Activated CD4-positive, alpha-beta T cell treated with anti-CD3 and anti-CD28 coated beads for 1 hour (primary cell): ENCODE measurements around the gene PLIN4.
A peak's percentile ranks its signal among the peaks of the same experiment; 100 is the strongest.

Experiments used
- DNase-seq: peaks from one replicate; pipeline ENCODE4 v3.0.0-alpha.2; 2020

The PLIN4 gene

DNA sequence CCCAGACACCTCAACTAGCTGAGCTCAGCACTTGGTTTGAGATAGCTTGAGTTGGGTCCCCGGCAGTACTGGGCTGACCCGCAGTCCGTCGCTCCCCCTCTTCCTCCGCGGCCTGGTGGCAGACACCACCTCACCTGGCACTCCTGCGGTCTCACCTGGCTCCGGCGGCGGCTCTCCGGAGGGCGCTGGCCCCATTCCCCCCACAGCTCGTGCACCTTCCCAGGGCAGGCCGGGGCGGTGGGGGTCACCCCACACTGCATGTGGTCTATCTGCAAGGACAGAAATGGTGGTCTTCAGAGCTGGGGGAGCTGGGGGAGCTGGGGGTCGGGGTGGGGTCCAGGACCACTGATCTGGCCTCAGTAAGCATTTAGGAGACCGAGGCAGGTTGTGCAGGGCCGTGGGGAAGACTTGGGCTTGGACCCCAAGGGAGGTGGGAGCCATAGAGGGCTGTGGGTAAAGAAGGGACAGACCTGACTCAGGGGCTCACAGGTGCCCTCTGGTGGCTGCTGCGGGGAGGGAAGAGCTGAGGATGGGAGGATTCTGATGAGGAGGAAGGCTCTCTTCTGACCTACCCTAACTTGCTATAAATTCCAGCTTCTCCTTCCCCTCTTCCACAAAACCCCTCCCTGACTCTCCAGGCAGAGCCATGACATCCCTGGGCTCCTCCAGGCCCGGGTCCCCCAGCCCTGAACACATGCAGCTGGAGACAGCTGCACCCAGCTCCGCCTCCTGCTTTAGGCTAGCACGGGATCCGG is 6.7 kb upstream of the PLIN4 start:
- DNase-seq: peak; percentile 50

DNA sequence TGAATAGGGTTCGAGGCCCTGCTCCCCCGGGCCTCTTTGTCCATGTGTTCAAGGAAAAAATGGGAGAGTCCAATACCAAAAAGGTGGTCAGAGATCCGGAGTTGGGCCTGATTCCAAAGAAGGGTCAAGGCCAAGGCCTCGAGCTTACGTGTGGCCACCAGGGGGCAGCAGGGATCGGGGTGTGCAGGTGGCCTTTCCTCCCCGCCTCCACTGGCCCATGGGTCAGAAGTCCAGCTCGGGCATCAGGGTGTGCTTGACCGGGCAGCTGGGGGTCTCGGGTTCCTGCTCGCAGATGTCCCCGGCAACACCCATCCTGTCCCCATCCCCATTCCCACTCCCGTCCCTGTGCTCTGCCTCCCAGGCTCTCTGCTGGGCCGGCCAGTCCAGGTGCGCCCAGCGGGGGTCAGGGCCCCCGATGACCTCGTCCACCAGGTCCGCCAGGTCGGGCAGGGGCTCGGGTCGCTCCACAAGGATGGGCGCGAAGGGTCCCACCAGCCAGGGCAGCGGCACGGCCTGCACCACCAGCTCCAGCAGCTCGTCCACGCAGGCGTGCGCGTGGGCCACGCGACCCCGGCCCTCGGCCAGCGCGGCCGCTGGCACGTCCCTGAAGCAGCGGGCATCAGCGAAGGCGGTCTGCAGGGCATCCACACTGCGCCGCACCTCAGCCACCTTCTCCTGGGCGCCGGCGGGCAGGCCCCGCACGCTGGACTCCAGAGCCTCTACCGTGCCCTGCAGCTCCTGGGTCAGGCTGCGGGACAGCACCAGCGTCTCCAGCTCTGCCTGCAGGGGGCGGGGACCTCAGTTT is 5.2 kb upstream of the PLIN4 start:
- no peak for DNase-seq

DNA sequence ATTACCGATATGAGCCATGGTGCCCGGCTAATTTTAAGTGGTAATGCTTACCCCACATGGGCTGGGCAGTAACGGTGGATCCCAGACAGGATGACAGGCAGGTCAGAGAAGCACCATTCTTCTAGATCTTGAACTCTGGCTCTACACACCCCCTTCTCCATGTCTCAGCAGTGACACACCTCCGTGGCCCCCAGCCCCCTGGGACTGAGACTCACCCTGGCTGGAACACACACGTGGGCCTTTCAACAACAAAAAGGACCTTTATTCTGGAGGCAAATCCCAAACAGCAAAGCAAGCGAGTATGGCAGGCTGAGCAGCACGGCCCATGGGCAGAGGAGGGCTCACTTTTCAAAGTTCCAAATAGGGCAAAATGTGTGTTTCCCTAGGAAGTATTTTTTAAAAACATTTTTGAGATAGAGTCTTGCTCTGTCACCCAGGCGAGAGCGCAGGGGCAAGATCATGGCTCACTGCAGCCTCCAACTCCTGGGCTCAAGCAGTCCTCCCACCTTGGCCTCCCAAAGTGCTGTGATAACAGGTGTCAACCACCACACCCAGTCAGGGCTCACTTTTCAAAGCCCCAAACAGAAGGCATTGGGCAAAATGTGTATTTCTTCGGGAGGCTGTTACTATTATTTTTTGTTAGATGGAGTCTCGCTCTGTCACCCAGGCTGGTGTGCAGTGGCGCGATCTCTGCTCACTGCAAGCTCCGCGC is 4.2 kb upstream of the PLIN4 start:
- DNase-seq: no peak

DNA sequence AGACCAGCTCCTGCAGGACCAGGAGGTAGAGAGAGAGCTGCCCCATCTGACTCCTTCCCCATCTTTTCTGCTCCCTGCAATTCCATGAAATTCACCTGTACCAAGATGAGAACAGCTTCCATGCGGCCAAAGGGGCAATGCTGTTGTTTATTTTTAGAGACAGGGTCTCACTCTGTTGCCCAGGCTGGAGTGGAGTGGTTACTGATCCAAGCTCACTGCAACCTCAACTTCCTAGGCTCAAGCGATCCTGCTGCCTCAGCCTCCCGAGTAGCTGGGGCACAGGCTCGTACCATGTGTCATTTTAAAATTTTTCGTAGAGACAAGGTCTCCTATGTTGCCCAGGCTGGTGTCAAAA is 3.6 kb upstream of the PLIN4 start:
- DNase-seq: no peak

DNA sequence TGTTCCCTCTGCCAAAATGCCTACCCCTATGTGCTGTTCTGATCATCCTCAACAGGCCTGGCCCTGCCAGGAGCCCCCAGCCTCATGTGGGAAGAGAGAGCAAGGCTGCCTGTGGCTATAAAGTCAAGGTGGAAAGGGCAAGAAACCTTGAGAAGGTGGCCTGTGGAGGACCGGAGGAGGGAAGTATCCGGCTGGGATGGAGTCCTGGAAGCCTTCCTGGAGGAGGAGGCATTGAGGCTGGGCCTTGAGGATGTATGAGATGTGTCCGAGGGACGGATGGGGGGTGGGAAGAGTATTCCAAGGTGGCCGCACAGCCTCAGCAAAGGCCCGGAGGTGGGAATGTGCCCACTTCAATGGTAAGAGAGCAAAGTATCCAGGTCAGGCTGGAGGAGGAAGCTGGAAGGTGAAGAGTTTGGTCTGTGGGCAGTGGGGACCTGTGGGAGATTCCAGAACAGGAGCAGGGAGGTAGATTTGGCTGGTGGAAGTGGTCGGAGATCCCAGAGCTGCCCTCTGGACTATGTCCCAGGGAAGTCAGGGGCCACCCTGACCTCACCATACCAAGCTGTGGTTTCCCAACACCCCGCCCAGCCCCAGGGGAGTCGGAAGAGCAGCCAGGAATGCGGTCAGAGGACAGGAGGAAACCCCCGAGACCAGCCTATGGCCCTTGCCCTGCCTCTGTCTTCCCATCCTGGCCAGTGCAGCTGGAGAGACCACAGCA is 3.0 kb upstream of the PLIN4 start:
- DNase-seq: no peak

DNA sequence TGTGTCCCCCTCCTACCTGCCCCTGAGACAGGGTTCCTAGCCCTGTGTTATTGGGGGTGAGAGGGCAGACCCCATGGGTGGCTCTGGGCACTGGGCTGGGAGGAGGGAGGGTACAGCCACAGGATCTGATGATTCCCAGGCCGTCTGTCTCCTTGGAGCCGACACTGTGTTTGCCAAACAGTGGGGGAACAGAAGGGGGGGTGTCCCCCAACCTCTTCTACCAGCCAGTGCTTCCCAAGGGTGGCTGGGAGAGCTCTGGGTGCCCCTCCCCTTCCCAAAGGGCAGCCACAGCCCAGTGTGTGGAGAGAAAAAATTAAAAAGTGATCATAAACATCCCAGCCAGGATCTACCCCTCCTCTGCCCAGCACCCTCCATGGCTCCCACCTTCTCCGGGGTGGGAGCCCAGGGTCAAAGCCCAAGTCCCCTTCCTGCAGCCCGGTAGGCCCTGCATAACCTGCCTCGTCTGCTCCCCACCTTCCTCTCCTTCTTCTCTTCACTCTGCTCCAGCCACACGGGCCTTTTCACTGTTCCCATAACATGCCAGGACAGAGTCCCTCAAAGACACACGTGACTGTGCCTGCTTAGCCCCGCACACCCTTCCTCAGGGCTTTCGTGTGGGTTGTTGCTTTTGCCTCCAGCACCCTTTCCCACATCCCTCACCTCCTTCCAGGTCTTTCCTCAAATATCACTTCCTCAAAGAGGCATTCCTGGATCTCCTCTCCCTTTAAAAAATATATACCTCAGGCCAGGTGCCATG is 1.4 kb upstream of the PLIN4 start:
- DNase-seq: no peak

DNA sequence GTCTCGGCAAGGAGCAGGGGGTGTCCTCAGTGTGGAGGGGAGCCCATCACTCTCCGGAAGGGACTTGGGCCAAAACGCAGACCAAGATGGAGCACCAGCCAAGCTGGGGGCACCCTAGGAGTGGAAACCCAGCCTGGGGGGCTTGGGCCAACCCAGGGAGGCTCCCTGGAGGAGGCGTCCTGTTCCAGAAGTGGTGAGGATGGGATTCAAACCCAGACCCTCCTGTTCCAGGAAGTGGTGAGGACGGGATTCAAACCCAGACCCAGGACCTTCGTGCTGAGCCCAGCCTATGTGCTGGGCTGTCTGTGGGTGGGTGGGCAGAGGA is 848 bp upstream of the PLIN4 start:
- no peak for DNase-seq

DNA sequence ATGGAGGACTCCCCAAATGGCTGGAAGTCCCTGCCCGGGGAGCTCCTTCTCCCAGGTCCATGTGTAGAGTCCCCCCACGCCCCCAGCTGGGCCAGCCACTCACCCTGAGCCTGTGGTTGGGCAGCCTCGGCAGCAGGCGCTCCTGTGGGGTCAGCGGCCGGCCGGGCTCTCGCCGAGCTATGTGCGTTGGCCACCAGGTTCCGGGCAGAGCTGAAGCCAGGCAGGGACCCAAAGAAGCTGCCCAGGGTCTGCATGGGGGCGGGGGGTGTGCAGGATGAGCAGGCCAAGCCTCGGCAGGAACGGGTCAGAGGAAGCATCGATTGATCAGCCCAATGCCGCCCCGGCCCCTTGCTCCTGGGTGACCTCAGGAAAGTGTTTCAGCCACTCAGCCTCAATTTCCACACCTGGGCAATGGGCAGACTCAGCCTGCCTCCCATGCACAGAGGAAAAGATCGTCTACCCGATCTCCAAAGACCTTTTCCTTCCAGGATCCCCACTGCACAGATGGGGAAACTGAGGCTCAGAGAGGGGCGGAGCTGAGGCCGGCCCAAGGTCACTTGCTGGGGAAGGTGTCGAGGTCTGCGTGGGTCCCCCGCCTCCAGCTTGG is 732 bp downstream of the PLIN4 start:
- no peak for DNase-seq

DNA sequence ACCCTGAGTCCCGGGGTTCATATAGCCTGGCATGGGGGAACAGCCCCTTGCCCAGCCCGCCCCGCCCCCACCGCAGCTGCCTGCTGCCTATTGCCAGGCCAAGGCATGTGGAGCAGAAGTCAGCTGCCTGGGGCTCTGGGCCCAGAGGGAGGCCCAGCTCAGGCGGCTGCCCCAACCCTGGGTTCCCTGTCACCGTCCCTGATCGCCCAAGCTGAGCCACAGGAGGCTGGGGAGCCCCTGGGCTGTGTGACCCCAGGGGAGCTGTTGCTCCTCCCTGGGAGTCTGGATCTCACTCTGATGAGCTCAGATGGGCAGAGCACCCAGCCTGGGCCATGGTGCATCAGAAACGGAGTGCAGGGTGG is 1.4 kb downstream of the PLIN4 start:
- DNase-seq: no peak

DNA sequence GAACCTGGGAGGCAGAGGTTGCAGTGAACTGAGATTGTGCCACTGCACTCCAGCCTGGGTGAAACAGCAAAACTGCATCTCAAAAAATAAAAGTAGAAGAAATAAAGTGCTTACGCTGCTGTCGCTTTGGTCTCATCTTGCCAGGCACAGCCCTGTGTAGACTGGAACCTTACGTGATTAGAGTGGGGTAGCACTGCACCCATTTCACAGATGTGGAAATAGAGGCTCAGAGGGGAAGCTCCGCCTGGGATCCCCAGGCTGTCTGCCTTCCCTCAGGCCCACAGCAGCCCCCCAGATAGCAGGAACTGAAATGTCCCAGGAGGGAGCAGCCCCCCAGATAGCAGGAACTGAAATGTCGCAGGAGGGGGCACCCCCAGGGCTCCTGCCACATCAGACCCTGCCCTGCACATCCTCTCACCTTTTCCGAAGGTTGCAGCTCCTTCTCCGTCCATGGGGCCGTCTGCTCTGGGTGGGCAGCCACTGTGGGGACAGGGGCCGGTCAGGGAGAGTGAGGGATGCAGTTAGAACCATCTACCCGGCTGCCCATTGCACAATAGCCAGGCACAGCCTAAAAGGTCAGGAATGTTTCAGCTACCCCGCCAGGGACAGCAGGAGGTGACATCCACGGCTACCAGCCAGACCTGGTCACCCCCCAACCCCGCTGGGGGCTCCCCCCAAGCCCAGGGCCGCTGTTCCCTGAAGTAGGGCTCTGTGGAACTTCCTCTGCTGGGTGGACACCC is 1.9 kb downstream of the PLIN4 start:
- DNase-seq: no peak

DNA sequence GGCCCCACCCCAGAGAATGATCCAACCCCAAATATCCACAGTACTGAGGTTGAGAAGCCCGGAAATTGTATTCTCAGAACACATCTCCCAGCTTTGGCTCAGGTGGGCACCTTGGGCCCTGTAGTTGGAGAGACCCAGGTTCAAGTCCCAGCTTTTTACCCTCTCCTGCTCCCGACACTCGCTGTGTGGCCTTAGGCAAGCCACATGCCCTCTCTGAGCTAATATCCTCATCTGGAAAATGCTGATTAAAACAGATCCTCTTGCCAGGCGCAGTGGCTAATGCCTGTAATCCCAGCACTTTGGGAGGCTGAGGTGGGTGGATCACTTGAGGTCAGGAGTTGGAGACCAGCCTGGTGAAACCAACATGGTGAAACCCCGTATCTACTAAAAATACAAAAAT is 2.6 kb downstream of the PLIN4 start:
- no peak for DNase-seq

DNA sequence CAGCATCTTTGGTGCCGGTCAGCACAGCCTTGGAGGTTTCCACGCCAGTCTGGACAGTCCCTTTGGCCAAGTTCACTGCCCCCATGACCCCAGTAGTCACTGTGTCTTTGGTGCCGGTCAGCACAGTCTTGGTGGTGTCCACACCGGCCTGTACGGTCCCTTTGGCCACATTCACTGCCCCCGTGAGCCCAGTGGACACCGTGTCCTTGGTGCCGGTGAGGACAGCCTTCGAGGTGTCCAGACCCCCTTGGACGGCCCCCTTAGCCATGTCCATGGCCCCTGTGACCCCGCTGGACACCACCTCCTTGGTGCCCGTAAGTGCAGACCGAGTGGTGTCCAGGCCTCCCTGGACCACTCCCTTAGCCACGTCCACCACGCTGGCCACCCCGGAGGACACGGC is 5.0 kb downstream of the PLIN4 start:
- no peak for DNase-seq

DNA sequence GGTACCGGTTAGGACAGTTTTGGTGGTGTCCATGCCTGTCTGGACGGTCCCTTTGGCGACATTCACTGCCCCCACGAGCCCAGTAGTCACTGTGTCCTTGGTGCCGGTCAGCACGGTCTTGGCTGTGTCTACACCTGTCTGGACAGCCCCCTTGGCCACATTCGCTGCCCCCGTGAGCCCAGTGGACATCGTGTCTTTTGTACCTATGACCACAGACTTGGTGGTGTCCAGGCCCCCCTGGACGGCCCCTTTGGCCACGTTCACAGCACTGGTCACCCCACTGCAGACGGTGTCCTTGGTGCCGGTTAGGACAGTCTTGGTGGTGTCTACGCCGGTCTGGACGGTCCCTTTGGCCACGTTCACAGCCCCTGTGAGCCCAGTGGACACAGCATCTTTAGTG is 6.2 kb downstream of the PLIN4 start:
- DNase-seq: no peak

DNA sequence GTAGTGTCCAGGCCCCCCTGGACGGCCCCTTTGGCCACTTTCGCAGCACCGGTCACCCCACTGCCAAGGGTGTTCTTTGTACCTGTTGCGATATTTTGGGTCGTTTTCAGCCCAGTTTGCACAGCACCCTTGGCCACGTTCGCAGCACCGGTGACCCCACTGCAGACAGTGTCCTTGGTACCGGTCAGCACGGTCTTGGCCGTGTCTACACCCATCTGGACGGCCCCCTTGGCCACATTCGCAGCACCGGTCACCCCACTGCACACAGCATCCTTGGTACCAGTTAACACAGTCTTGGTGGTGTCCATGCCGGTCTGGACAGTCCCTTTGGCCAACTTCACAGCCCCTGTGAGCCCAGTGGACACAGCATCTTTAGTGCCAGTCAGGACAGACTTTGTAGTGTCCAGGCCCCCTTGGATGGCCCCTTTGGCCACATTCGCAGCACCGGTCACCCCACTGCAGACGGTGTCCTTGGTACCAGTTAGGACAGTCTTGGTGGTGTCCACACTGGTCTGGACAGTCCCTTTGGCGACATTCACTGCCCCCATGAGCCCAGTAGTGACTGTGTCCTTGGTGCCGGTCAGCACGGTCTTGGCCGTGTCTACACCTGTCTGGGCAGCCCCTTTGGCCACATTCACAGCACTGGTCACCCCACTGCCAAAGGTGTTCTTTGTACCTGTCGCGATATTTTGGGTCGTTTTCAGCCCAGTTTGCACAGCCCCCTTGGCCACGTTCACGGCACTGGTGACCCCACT is 6.8 kb downstream of the PLIN4 start:
- DNase-seq: no peak

DNA sequence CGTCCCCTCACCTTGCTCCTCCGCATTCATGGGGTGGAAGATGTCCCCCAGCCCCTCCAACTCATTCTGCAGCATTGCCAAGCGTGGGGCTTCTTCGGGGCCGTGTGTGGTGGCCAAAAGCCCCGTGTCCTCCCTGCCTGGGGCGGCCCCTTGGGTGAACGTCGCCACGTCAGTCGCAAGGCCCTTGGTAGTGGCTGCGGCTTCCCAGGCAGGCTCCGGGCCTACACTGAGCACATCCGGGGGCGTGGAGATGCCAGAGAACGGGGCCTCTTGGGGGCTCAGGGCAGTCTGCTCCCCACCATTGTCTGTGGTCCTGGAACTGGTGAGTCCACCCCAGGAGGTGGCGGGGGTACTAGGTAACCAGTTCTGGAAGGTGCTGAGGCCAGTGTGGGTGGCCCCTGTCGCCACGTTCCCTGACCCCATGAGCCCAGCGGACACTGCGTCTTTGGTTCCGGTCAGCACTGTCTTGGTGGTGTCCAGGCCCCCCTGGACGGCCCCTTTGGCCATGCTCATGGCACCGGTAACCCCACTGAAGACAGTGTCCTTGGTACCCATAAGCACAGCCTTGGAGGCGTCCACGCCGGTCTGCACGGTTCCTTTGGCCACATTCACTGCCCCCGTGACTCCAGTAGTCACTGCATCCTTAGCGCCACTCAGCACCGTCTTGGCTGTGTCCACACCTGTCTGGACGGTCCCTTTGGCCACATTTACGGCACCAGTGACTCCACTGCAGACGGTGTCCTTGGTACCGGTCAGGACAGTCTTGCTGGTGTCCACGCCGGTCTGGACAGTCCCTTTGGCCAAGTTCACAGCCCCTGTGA is 7.6 kb downstream of the PLIN4 start:
- DNase-seq: no peak

DNA sequence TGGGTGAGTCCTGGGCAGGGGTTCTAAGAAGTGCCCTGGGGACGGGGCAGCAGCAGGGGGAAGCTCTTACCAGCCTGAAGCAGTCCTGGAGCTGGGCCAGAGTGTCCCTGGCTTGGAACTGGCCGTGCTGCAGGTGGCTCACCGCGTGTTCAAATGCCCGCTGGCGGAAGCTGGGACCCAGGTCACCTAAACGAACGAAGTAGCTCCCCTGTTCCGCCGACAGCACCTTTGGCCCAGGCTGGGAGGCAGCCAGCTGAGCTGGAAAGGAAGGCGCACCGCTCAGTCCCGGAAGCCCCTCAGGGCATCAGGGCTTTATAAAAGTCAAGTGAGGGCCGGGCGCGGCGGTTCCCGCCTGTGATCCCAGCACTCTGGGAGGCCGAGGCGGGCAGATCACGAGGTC is 9.6 kb downstream of the PLIN4 start:
- no peak for DNase-seq

DNA sequence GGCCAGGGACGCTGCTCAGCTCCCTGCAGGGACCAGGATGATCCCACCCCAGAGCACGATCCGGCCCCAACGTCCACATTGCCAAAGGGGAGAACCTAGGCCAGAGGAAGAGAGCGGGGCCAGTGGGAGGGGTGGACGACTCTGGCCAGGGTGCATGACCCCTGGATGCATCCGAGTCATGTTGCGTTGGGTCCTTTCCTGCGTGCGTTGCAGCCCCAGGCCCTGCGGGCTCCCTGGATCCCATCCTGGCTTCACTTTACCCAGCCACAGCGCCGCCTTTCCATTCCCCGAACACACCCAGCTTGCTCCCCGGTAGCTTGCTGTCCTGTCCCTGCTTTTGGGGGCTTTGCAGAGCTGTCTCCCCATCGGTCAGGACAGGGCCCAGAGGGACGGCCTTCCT is 10.5 kb downstream of the PLIN4 start:
- DNase-seq: no peak

DNA sequence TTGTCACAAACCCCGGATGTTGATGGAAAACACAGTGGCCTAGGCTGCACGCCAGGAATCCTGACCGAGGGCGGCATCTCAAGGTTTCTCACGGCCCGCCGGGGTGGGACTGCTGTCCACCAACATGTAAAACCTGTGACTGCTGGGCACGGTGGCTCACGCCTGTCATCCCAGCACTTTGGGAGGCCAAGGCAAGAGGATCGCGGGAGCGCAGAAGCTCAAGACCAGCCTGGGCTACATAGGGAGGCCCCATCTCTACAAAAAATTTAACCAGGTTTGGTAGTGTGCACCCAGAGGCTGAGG is 11.2 kb downstream of the PLIN4 start:
- no peak for DNase-seq

DNA sequence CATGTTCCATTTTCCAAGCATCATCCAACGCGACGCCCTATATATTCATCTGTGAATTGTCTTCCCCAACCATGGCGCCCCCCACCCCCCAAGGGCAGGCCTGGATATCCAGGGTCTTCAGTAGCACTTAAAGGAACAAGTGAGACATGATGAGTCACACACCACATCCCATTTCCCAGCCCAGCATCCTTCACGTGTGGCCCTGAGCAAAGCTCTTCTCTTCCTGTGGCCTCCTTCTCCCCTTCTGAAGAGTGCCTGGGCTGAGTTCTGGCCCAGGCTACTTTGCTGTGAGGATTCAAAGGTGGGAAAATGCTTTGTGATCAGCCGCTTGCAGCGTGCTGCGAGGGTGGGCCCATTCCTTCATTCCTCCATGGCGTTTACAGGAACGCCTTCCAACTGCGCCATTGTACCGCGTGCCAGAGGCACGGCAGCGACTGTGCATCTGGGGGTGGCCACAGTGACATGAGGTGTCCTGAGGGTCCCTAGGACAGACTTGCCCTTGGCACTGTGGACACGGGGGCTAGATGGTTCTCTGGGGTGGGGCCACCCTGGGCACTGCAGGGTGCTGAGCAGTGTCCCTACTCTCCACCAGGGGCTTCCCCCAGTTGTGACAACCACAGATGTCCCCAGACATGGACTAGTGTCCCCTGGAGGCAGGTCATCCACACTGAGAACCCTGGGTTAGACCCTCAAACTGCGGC is 11.7 kb downstream of the PLIN4 start:
- no peak for DNase-seq
